GM10248 (cell line): Measurements from ENCODE around the gene RCL1.

Experiments used
- CTCF ChIA-PET: fragments of 300-600 bp; sonication (Branson Sonifier 250); formaldehyde crosslinking; extraction: SDS; loops from one replicate; lab custom pipeline; 2021; ENCODE audit warnings: antibody characterized with exemption; lab: Yijun Ruan, JAX
- POLR2A ChIA-PET: fragments of 350-650 bp; sonication (Branson Sonifier 250); formaldehyde crosslinking; extraction: SDS; loops from one replicate; lab custom pipeline; 2020; ENCODE audit warnings: antibody characterized with exemption; lab: Yijun Ruan, JAX
- DNase-seq: peaks from one replicate; pipeline ENCODE4 v3.0.0; 2012; ENCODE audit errors: extremely low spot score
- TF ChIP-seq, protein P1 (sequence below): IDR thresholded peaks from 2 replicates; pipeline ENCODE4 v1.5.1; 2012; ENCODE audit warnings: mild to moderate bottlenecking, low read depth; ENCODE audit errors: extremely low read depth, missing control alignments, control extremely low read depth

Gene RCL1

DNA sequence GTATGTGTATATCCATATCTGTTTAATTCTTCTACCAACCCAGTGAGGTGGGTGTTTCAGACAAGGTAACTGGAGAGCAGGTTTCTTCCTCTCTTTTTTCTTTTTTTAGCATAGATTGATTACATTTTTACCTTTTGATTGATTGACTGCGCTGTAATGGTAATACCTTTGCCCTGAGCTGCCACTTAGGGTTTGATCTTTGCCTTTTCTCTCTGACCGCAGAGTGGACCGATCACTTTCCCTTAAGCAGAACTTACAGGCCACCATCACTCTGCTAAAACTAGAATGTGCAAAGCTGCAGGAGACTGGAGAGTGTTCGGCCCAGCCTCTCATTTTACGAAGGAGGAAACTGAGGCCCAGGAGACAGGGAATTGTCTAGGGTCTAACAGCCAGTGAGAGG is 38.0 kb downstream of the RCL1 start:
- CTCF ChIA-PET = interaction anchor here (1.3 to 6.3 kb wide), 2 partner anchors 10 to 158 kb away, joined by 3 to 34 read pairs; no protein-coding TSS in a partner anchor
- TF ChIP-seq, protein P1, sequence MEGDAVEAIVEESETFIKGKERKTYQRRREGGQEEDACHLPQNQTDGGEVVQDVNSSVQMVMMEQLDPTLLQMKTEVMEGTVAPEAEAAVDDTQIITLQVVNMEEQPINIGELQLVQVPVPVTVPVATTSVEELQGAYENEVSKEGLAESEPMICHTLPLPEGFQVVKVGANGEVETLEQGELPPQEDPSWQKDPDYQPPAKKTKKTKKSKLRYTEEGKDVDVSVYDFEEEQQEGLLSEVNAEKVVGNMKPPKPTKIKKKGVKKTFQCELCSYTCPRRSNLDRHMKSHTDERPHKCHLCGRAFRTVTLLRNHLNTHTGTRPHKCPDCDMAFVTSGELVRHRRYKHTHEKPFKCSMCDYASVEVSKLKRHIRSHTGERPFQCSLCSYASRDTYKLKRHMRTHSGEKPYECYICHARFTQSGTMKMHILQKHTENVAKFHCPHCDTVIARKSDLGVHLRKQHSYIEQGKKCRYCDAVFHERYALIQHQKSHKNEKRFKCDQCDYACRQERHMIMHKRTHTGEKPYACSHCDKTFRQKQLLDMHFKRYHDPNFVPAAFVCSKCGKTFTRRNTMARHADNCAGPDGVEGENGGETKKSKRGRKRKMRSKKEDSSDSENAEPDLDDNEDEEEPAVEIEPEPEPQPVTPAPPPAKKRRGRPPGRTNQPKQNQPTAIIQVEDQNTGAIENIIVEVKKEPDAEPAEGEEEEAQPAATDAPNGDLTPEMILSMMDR = no peak
- DNase-seq = no peak
- POLR2A ChIA-PET = no interaction called here

DNA sequence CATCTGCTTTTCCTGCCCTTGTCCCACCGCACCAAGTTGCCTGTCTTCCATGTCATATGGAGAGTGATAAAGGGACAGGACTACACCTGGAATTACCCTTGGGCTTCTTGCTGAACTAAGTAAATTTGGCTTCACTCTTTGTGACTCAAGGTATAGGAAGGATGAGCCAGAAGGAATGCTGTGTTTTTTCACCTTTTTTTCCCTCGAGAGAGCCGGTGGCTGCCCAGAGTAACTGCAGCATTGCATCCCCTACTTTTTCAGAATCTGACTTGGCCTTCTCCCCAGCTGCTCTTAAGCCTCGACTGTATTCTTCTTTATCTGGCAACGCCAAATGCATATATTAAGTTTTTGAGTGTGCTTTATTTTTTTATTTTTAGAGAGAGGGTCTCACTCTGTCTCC is 38.4 kb downstream of the RCL1 start:
- CTCF ChIA-PET = interaction anchor here (0.9 to 6.3 kb wide), 5 partner anchors 8 to 69 kb away, joined by 3 to 34 read pairs (median 4); no protein-coding TSS in a partner anchor
- POLR2A ChIA-PET = no interaction called here

DNA sequence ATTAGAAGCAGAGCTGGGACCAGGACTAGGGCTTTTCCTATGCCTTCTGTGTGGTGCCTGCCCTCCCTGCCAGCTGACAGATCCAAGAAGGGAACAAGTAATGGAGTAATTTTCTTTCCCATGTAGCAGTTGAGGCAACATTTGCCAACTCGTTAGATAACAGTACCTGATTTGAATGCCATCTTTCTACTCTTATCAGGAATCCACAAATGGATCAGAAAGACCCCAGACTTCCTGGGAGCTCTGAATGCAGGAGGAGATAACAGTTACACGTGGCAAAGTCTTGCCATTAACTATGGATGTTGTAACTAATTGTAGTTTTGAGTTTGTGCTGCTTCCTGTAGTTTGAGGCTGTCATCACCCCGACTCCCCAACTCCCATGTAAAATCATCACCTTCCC is 39.2 kb downstream of the RCL1 start:
- DNase-seq = no peak
- POLR2A ChIA-PET = no interaction called here
- CTCF ChIA-PET = interaction anchor here (0.9 to 6.3 kb wide), 5 partner anchors 8 to 70 kb away, joined by 3 to 34 read pairs (median 4); no protein-coding TSS in a partner anchor
- TF ChIP-seq, protein P1 = no peak

More for the DNA sequence above, 38.4 kb downstream of the RCL1 start:
- TF ChIP-seq, protein P1 = no peak
- no peak for DNase-seq

DNA sequence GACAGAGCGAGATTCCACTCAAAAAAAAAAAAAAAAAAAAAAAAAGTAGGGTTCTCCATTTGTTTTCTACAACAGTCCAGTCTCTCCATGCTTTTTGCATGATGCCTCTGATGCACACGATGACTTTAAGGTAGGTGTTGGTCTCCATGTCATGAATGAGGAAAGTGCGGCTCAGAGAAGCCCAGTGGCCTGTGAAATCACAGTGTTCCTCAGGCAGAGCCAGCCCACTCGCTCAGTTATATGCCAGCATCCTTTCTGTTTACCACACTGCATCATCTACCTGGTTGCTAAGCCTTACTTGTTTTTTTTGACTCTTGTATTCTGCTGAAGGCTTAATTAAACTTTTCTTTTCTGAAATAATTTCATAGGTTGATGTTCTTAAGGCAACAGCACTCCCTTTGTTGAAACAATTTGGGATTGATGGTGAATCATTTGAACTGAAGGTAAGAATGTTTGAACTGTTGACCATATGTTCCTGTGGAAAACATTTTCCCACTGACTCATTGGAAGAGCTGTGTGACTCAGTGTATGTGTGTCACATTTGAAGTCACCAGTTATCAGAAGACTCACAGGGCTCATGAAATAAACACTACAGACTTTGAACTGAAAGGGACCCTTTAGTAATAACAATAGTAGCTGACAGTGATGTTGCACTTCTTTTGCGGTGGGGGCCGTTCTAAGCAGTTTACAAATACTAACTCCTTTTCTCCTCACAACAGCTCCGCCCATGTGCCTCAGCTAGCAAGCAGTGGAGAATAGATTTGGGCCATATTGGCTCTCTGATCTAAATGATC is 40.2 kb downstream of the RCL1 start:
- ChIA-PET POLR2A (no interaction called here), CTCF (interaction anchor here (0.8 to 1.7 kb wide), 3 partner anchors 8 to 19 kb away, joined by 3 to 4 read pairs (median 3); no protein-coding TSS in a partner anchor)
- TF ChIP-seq, protein P1 = no peak
- DNase-seq = no peak

DNA sequence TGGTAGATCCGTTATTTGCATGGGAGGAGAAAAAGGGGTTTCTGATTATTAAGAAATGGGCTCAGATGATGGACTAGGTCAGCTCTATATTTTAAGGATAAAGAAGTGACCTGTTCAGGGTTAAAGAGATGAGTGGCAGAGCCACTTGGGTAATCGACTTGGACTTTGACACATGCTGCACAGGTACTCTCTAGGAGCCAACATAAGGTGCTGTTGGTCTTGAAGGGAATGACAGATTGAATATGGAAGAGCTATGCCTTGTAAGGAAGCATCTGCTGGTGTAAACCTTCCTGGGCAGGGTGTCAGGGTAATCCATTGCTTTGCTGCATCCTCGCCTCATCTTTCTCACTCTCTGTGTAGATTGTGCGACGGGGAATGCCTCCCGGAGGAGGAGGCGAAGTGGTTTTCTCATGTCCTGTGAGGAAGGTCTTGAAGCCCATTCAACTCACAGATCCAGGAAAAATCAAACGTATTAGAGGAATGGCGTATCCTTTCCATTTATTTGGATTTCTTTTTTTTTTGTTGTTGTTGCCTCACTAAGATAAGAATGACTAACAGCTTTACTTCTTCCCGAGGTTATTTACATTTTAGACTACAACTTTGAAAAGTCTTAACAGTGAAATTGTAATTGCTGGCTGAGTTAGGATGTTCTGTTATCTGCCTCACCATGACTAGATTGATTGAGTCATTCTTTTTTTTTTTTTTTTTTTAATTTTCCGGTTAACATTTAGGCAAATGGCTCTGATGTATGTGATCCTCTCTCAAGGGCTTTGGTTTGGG is 41.2 kb downstream of the RCL1 start:
- POLR2A ChIA-PET = interaction anchor here (0.7 kb wide), 1 partner anchor 36 kb away, joined by 5 read pairs; no protein-coding TSS in a partner anchor
- TF ChIP-seq, protein P1 = no peak
- CTCF ChIA-PET = interaction anchor here (0.8 to 1.8 kb wide), 4 partner anchors 8 to 26 kb away, joined by 3 to 4 read pairs (median 3); no protein-coding TSS in a partner anchor
- no peak for DNase-seq

DNA sequence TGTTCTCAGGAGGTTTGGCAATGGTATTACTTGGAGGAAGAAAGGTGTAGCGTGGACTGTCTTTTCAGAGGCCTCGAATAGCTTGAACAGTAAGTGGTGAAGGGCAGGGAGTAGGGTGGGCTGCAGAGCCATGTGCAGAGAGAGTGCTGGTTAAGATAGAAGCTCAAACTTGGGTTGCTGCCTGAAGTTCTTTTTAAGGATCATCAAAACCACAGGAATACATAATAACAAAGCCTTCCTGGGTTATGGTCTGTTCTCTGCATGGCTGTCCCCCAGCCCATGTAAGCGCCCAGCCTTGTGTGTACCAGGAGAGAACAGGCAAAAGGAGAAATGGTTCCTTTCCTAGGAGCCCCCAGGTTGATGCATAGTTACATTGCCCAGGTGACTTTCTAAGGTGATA is 43.9 kb downstream of the RCL1 start:
- ChIA-PET CTCF (interaction anchor here (1.0 kb wide), 1 partner anchor 35 kb away, joined by 4 read pairs; no protein-coding TSS in a partner anchor), POLR2A (no interaction called here)
- no peak for DNase-seq
- TF ChIP-seq, protein P1 = no peak
